H9 (cell line): Measurements from ENCODE around the gene EFNB2. TPM values are rescaled to one million over a fixed set of nuclear protein-coding genes. Genes with fewer than 3 reads are reported as not detected.
A peak's percentile ranks its signal among the peaks of the same experiment; 100 is the strongest.

ENCODE experiments used
- DNase-seq: peaks from one replicate; pipeline ENCODE4 v3.0.0-alpha.2; 2017
- H2AFZ ChIP-seq: one replicate; pipeline ENCODE4 v1.6.1; 2013; ENCODE audit warnings: mild to moderate bottlenecking, low read length, control low read depth, moderate library complexity
- H2AK5ac ChIP-seq: 2 replicates; pipeline ENCODE4 v1.6.1; 2013; ENCODE audit warnings: low read length, control low read depth, mixed read lengths; ENCODE audit not compliant: insufficient read length
- H2BK120ac ChIP-seq: one replicate; pipeline ENCODE4 v1.6.1; 2013; ENCODE audit warnings: low read depth, mild to moderate bottlenecking, low read length, control low read depth, inconsistent platforms; ENCODE audit not compliant: poor library complexity, severe bottlenecking
- H2BK12ac ChIP-seq: 2 replicates; pipeline ENCODE4 v1.6.1; 2013; ENCODE audit warnings: low read length, control low read depth, mixed read lengths, low read depth; ENCODE audit not compliant: insufficient read length
- H2BK15ac ChIP-seq: 2 replicates; pipeline ENCODE4 v1.6.1; 2013; ENCODE audit warnings: low read depth, low read length, control low read depth
- H2BK20ac ChIP-seq: one replicate; pipeline ENCODE4 v1.6.1; 2013; ENCODE audit warnings: low read depth, mild to moderate bottlenecking, low read length, control low read depth, inconsistent platforms; ENCODE audit not compliant: poor library complexity, severe bottlenecking
- H2BK5ac ChIP-seq: 2 replicates; pipeline ENCODE4 v1.6.1; 2013; ENCODE audit warnings: low read length, control low read depth, mixed read lengths; ENCODE audit not compliant: insufficient read length
- H3K14ac ChIP-seq: 2 replicates; pipeline ENCODE4 v1.6.1; 2013; ENCODE audit warnings: low read length, control low read depth; ENCODE audit not compliant: insufficient read depth
- H3K18ac ChIP-seq: 2 replicates; pipeline ENCODE4 v1.6.1; 2013; ENCODE audit warnings: low read depth, mild to moderate bottlenecking, mixed read lengths, low read length, control low read depth; ENCODE audit not compliant: insufficient read length
- H3K23ac ChIP-seq: 2 replicates; pipeline ENCODE4 v1.6.1; 2013; ENCODE audit warnings: low read length, control low read depth, mixed read lengths, low read depth; ENCODE audit not compliant: insufficient read length
- H3K23me2 ChIP-seq: 2 replicates; pipeline ENCODE4 v1.6.1; 2013; ENCODE audit warnings: low read depth, mild to moderate bottlenecking, mixed read lengths, low read length, control low read depth; ENCODE audit not compliant: insufficient read length, poor library complexity, severe bottlenecking
- H3K27ac ChIP-seq: 2 replicates; pipeline ENCODE4 v1.5.1; 2013; ENCODE audit warnings: low read length, control low read depth, mixed read lengths, low read depth; ENCODE audit not compliant: insufficient read length
- H3K27me3 ChIP-seq: 2 replicates; pipeline ENCODE4 v1.6.1; 2013; ENCODE audit warnings: low read length, control low read depth, inconsistent platforms; ENCODE audit not compliant: insufficient read depth
- H3K4ac ChIP-seq: 2 replicates; pipeline ENCODE4 v1.6.1; 2013; ENCODE audit warnings: low read depth, mild to moderate bottlenecking, control low read depth, inconsistent platforms, low read length, moderate library complexity
- H3K4me1 ChIP-seq: 2 replicates; pipeline ENCODE4 v1.6.1; 2013; ENCODE audit warnings: low read length, control low read depth, inconsistent platforms; ENCODE audit not compliant: insufficient read depth
- H3K4me2 ChIP-seq: 2 replicates; pipeline ENCODE4 v1.6.1; 2013; ENCODE audit warnings: low read length, control low read depth, mixed read lengths; ENCODE audit not compliant: insufficient read length, insufficient read depth
- H3K56ac ChIP-seq: 2 replicates; pipeline ENCODE4 v1.6.1; 2013; ENCODE audit warnings: low read depth, mild to moderate bottlenecking, mixed read lengths, low read length, control low read depth; ENCODE audit not compliant: insufficient read length
- H3K79me1 ChIP-seq: 2 replicates; pipeline ENCODE4 v1.6.1; 2013; ENCODE audit warnings: low read depth, mild to moderate bottlenecking, moderate library complexity, low read length, control low read depth, inconsistent platforms; ENCODE audit not compliant: insufficient read depth, poor library complexity, severe bottlenecking
- H3K79me2 ChIP-seq: 2 replicates; pipeline ENCODE4 v1.6.1; 2013; ENCODE audit warnings: low read length, control low read depth, inconsistent platforms; ENCODE audit not compliant: insufficient read depth
- H3K9ac ChIP-seq: 2 replicates; pipeline ENCODE4 v1.6.1; 2013; ENCODE audit warnings: low read length, control low read depth, mixed read lengths; ENCODE audit not compliant: insufficient read length; ENCODE audit errors: extremely low read depth
- H3K9me3 ChIP-seq: one replicate; pipeline ENCODE4 v1.6.1; 2013; ENCODE audit warnings: low read depth, low read length, inconsistent platforms; ENCODE audit not compliant: control insufficient read depth
- H3T11ph ChIP-seq: one replicate; pipeline ENCODE4 v1.6.1; 2013; ENCODE audit warnings: mild to moderate bottlenecking, low read length, control low read depth, inconsistent platforms
- H4K20me1 ChIP-seq: one replicate; pipeline ENCODE4 v1.6.1; 2013; ENCODE audit not compliant: control insufficient read depth, insufficient read length, insufficient read depth
- H4K5ac ChIP-seq: 2 replicates; pipeline ENCODE4 v1.6.1; 2013; ENCODE audit warnings: low read depth, mild to moderate bottlenecking, mixed read lengths, low read length, control low read depth; ENCODE audit not compliant: insufficient read length
- H4K8ac ChIP-seq: replicated peaks from 2 replicates; pipeline ENCODE4 v1.6.1; 2013; ENCODE audit warnings: low read length, control low read depth, mixed read lengths, low read depth; ENCODE audit not compliant: insufficient read length
- H4K91ac ChIP-seq: 2 replicates; pipeline ENCODE4 v1.6.1; 2013; ENCODE audit warnings: low read depth, mild to moderate bottlenecking, moderate library complexity, mixed read lengths, low read length, control low read depth; ENCODE audit not compliant: insufficient read length
- H3K27ac Mint-ChIP-seq, 3 experiments: 2 replicates in 2 of 3; 3 replicates in 1 of 3; pipeline ENCODE4 v1.8.0; 2020 to 2021; ENCODE audit warnings: mixed read lengths in 3 of 3, mild to moderate bottlenecking in 1 of 3, moderate library complexity in 1 of 3
- H3K27me3 Mint-ChIP-seq: 2 replicates; pipeline ENCODE4 v1.8.0; 2021; ENCODE audit warnings: low read depth, mild to moderate bottlenecking, moderate library complexity, mixed read lengths
- H3K36me3 Mint-ChIP-seq, 3 experiments: 2 replicates in 2 of 3; 3 replicates in 1 of 3; pipeline ENCODE4 v1.8.0; 2020 to 2021; ENCODE audit warnings: low read depth in 3 of 3, mixed read lengths in 3 of 3; ENCODE audit not compliant: insufficient read depth in 1 of 3
- H3K4me1 Mint-ChIP-seq, 2 experiments: 2 replicates each; pipeline ENCODE4 v1.8.0; 2020; ENCODE audit warnings: mixed read lengths in 2 of 2
- H3K4me3 Mint-ChIP-seq, 2 experiments: 2 replicates in 1 of 2; 3 replicates in 1 of 2; pipeline ENCODE4 v1.8.0; 2020 to 2021; ENCODE audit warnings: mild to moderate bottlenecking in 2 of 2, mixed read lengths in 2 of 2, moderate library complexity in 1 of 2
- H3K9me3 Mint-ChIP-seq, 2 experiments: 2 replicates in 1 of 2; 3 replicates in 1 of 2; pipeline ENCODE4 v1.8.0; 2020; ENCODE audit warnings: mild to moderate bottlenecking in 2 of 2, mixed read lengths in 2 of 2, moderate library complexity in 1 of 2
- WGBS: extraction: QIAGEN DNeasy Blood & Tissue Kit; methylation state at CpG from one replicate; pipeline ENCODE4 v1.1.7; 2013; ENCODE audit warnings: missing lambda C conversion rate, low lambda C conversion rate, mixed read lengths; ENCODE audit not compliant: insufficient read length; ENCODE audit errors: extremely low coverage; 5-methylcytosine and 5-hydroxymethylcytosine counted together
- total RNA-seq: library from RNA; stranded (reverse); gene quantifications from 2 replicates; pipeline ENCODE4 v1.2.1, GENCODE V29; 2021
- TF ChIP-seq, protein P1 (sequence below): fragments of 200-600 bp; sonication (generic); conservative IDR thresholded peaks from 3 replicates; pipeline ENCODE4 v1.8.0; 2021; ENCODE audit warnings: antibody characterized with exemption, mild to moderate bottlenecking

Gene EFNB2
- total RNA-seq, 1 experiment from 2014 or later: 12.7 TPM

DNA sequence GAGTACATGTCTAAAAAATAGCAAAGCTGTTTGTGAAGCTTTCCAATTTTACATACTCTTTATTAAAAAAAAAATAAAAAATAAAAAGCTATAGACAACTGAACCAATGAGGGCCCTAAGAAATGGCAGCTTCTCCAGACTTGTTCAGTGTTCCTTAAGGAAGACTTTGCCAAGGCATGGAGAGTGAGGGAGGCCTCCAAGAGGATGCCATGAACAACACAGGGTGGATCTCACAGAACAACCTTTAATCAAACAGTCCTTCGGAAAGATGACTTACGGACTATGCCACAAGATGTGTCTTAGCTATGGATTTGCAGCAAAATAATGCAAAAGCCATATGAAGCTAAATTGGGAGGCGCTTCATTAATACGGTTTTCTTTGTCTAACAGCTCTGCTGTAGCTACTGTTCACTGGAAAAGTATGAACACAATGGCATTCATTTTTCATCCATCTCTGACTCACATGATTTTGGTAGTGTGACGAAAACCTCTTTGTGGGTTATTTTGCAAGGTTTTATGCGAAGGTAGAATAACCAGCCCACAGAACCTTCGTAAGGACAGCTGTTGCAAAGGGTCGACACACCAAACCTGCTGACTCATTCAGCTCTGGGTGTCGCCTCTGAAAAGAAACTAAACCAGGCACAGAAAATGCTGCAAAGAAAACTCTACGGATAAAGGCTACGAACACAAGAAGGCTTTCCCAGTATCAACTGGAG lies 27.7 kb downstream of the EFNB2 start:
- H3K9me3 Mint-ChIP-seq: no peaks in the 10 kb centered on the region
- Histone ChIP-seq H2BK20ac (no peak overlapping the region), H3K4ac (no peak overlapping the region), H2AK5ac (no peak overlapping the region), H2BK5ac (no peak overlapping the region), H4K8ac (no peak overlapping the region), H2BK12ac (no peak overlapping the region), H3T11ph (no peak overlapping the region), H3K9ac (no peak overlapping the region), H3K79me2 (no peaks in the 10 kb centered on the region), H3K56ac (no peak overlapping the region), H3K14ac (no peak overlapping the region), H4K91ac (no peak overlapping the region), H2AFZ (no peak overlapping the region), H3K23ac (no peak overlapping the region), H2BK15ac (no peak overlapping the region), H3K23me2 (no peaks in the 10 kb centered on the region), H4K20me1 (no peaks in the 10 kb centered on the region), H3K4me1 (peaks cover 3% of the 10 kb centered on the region; the same call in 1 of the 2 replicates), H4K5ac (no peak overlapping the region), H3K9me3 (no peaks in the 10 kb centered on the region), H3K79me1 (no peaks in the 10 kb centered on the region), H3K4me2 (no peak overlapping the region), H2BK120ac (no peak overlapping the region), H3K18ac (no peak overlapping the region), H3K27me3 (no peaks in the 10 kb centered on the region), H3K27ac (no peak overlapping the region)
- peak overlapping the region in 1 of 2 experiments; percentile 31; a peak in 1 of 5 replicates for H3K4me3 Mint-ChIP-seq
- H3K36me3 Mint-ChIP-seq: peaks cover 8 to 13% (median 11%) of the 10 kb centered on the region in 3 experiments; a peak in 6 of 7 replicates
- no peaks in the 10 kb centered on the region for H3K27me3 Mint-ChIP-seq
- no peak for DNase-seq
- peak overlapping the region; percentile 85 to 97 (median 95); a peak in 6 of 7 replicates for H3K27ac Mint-ChIP-seq
- H3K4me1 Mint-ChIP-seq: peaks cover 17 to 19% of the 10 kb centered on the region in 2 experiments
- TF ChIP-seq, protein P1, sequence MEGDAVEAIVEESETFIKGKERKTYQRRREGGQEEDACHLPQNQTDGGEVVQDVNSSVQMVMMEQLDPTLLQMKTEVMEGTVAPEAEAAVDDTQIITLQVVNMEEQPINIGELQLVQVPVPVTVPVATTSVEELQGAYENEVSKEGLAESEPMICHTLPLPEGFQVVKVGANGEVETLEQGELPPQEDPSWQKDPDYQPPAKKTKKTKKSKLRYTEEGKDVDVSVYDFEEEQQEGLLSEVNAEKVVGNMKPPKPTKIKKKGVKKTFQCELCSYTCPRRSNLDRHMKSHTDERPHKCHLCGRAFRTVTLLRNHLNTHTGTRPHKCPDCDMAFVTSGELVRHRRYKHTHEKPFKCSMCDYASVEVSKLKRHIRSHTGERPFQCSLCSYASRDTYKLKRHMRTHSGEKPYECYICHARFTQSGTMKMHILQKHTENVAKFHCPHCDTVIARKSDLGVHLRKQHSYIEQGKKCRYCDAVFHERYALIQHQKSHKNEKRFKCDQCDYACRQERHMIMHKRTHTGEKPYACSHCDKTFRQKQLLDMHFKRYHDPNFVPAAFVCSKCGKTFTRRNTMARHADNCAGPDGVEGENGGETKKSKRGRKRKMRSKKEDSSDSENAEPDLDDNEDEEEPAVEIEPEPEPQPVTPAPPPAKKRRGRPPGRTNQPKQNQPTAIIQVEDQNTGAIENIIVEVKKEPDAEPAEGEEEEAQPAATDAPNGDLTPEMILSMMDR: no peak
- WGBS: no CpG with 5 or more reads among the region's 11 CpGs
